ENCODE measurements around the gene RNF149.

RNF149 gene

DNA sequence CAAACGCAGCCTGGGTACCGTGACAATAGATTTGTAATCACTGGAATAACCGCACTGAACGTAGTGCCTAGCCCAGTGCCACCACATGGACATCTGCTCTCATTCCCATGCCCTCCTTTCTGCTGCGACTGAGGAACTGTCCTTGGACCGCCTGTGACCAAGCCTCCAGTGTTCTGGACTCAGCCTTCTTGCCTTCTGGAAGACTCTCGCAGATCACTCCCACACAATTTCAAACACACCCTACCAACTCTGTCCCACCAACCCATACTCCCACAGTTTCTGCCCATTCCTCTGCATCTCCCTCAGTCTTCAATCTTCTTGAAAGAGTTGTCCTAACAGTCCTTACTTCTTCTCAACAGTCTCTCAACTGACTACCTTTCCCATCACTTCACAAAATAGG lies 2.1 kb downstream of the RNF149 start:
- peaks cover 25% of the 10 kb centered on the region for H3K4me1 ChIP-seq (ENCODE audit: insufficient read depth, poor library complexity, severe bottlenecking)
- H3K4me3 ChIP-seq (ENCODE audit: severe bottlenecking), result peak overlapping the region; percentile 80
- no peaks in the 10 kb centered on the region for H3K27me3 ChIP-seq (ENCODE audit: insufficient read depth, poor library complexity, severe bottlenecking)
- TF ChIP-seq, protein P1, sequence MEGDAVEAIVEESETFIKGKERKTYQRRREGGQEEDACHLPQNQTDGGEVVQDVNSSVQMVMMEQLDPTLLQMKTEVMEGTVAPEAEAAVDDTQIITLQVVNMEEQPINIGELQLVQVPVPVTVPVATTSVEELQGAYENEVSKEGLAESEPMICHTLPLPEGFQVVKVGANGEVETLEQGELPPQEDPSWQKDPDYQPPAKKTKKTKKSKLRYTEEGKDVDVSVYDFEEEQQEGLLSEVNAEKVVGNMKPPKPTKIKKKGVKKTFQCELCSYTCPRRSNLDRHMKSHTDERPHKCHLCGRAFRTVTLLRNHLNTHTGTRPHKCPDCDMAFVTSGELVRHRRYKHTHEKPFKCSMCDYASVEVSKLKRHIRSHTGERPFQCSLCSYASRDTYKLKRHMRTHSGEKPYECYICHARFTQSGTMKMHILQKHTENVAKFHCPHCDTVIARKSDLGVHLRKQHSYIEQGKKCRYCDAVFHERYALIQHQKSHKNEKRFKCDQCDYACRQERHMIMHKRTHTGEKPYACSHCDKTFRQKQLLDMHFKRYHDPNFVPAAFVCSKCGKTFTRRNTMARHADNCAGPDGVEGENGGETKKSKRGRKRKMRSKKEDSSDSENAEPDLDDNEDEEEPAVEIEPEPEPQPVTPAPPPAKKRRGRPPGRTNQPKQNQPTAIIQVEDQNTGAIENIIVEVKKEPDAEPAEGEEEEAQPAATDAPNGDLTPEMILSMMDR (IDR thresholded peaks at IDR 0.05; ENCODE audit: poor library complexity, severe bottlenecking), result no peak
- DNase-seq (ENCODE audit: low spot score) (no peak), ATAC-seq (ENCODE audit: low read depth) (no peak)
- H3K9me3 ChIP-seq (ENCODE audit: severe bottlenecking), result no peaks in the 10 kb centered on the region
- H3K36me3 ChIP-seq (ENCODE audit: low read depth), result peaks cover 39% of the 10 kb centered on the region
- H3K27ac ChIP-seq (ENCODE audit: poor library complexity, severe bottlenecking), result peak overlapping the region; percentile 64

DNA sequence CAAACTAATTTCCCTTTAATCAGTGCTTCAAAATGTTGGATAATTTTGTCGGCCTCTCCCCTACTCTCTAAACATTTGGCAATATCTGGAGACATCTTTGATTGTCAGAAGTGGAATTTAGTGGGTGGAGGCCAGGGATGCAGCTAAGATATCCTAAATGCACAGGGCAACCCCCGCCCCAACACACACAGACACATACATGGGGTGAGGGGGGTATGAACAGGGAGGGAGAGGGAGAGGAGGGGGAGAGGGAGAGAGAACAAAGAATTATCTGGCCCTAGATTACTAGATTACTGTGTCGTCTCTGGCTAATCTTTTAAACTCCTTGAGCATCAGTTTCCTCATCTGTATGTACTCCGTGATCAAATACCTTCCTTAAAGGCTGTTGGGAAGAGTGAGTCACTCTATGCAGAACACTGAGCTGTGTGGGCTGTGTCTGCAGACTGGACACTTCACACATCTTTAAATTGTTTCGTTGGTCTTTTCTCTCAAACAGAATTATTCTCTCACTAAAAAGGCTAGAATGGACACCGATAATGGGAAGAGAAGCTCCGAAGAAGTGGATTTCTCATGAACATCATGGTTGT lies 2.9 kb downstream of the RNF149 start:
- DNase-seq (ENCODE audit: low spot score) (no peak), ATAC-seq (ENCODE audit: low read depth) (peak; percentile 71)
- peaks cover 25% of the 10 kb centered on the region for H3K4me1 ChIP-seq (ENCODE audit: insufficient read depth, poor library complexity, severe bottlenecking)
- peaks cover 39% of the 10 kb centered on the region for H3K36me3 ChIP-seq (ENCODE audit: low read depth)
- H3K27me3 ChIP-seq (ENCODE audit: insufficient read depth, poor library complexity, severe bottlenecking), result no peaks in the 10 kb centered on the region
- peak overlapping the region; percentile 80 for H3K4me3 ChIP-seq (ENCODE audit: severe bottlenecking)
- H3K9me3 ChIP-seq (ENCODE audit: severe bottlenecking), result no peaks in the 10 kb centered on the region
- TF ChIP-seq, protein P1 (IDR thresholded peaks at IDR 0.05; ENCODE audit: poor library complexity, severe bottlenecking), result no peak
- H3K27ac ChIP-seq (ENCODE audit: poor library complexity, severe bottlenecking), result peak overlapping the region; percentile 64

DNA sequence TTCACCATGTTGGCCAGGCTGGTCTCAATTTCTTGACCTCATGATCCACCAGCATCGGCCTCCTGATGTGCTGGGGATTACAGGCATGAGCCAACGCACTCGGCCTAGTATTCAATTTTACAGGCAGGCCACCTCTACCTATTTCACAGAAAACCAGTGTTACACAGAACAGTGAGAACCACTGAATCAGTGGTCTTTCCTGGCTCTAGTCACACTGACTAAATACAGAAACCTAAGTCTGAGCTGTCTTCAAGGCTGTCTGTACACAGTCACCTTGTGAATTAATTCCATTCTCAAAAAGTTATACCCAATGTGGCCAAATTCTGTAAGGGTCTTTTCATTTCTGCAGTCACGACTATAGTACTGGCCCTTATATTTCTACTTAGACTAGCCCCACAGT lies 3.5 kb downstream of the RNF149 start:
- no peak for DNase-seq (ENCODE audit: low spot score)
- Histone ChIP-seq H3K9me3 (ENCODE audit: severe bottlenecking) (no peaks in the 10 kb centered on the region), H3K27me3 (ENCODE audit: insufficient read depth, poor library complexity, severe bottlenecking) (no peaks in the 10 kb centered on the region), H3K4me3 (ENCODE audit: severe bottlenecking) (no peak overlapping the region), H3K36me3 (ENCODE audit: low read depth) (peaks cover 39% of the 10 kb centered on the region), H3K27ac (ENCODE audit: poor library complexity, severe bottlenecking) (peak overlapping the region; percentile 64), H3K4me1 (ENCODE audit: insufficient read depth, poor library complexity, severe bottlenecking) (peaks cover 25% of the 10 kb centered on the region)
- ATAC-seq (ENCODE audit: low read depth), result no peak
- TF ChIP-seq, protein P1 (IDR thresholded peaks at IDR 0.05; ENCODE audit: poor library complexity, severe bottlenecking), result no peak

DNA sequence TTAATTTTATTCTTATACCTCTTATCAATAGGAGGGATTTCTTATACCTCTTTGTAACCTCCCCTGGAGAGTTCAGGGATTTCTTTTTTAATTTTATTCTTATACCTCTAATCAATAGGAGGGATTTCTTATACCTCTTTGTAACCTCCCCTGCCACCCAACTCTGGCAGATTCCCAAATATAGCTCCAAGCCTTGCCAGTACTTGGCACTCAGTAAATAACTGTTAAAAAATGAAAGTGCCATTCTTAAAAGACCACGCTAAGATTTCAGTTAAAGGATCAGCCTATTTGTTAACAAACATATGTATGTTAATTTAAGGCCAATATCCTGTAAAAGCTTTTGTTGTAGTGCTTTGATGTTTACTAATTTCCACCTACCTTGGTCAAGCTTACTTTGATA lies 4.8 kb downstream of the RNF149 start:
- DNase-seq (ENCODE audit: low spot score) (no peak), ATAC-seq (ENCODE audit: low read depth) (no peak)
- Histone ChIP-seq H3K9me3 (ENCODE audit: severe bottlenecking) (no peaks in the 10 kb centered on the region), H3K27ac (ENCODE audit: poor library complexity, severe bottlenecking) (no peak overlapping the region), H3K4me3 (ENCODE audit: severe bottlenecking) (no peak overlapping the region), H3K4me1 (ENCODE audit: insufficient read depth, poor library complexity, severe bottlenecking) (peaks cover 25% of the 10 kb centered on the region), H3K36me3 (ENCODE audit: low read depth) (peaks cover 41% of the 10 kb centered on the region), H3K27me3 (ENCODE audit: insufficient read depth, poor library complexity, severe bottlenecking) (no peaks in the 10 kb centered on the region)
- TF ChIP-seq, protein P1 (IDR thresholded peaks at IDR 0.05; ENCODE audit: poor library complexity, severe bottlenecking), result no peak

DNA sequence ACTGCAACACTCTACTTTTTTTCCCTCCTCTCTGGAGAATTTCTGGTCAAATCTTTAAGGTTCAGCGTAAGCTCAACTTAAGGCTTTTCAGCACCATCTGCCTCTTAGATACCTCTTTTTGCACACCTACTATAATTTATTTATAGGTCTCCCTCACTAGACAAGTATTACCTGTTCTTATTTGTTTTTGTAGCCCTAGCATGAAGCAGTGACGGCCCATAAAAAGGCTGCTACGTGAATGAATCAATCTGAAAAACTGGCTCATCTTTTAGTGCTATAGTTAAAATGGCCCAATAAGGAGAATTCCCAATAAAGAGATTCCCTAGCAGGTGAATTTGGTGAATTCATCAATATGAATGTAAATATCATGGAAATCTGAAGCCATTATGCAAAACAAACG lies 6.5 kb downstream of the RNF149 start:
- Histone ChIP-seq H3K27ac (ENCODE audit: poor library complexity, severe bottlenecking) (no peak overlapping the region), H3K27me3 (ENCODE audit: insufficient read depth, poor library complexity, severe bottlenecking) (no peaks in the 10 kb centered on the region), H3K9me3 (ENCODE audit: severe bottlenecking) (no peaks in the 10 kb centered on the region), H3K4me3 (ENCODE audit: severe bottlenecking) (no peak overlapping the region), H3K4me1 (ENCODE audit: insufficient read depth, poor library complexity, severe bottlenecking) (peaks cover 25% of the 10 kb centered on the region), H3K36me3 (ENCODE audit: low read depth) (peaks cover 45% of the 10 kb centered on the region)
- ATAC-seq (ENCODE audit: low read depth) (no peak), DNase-seq (ENCODE audit: low spot score) (no peak)
- TF ChIP-seq, protein P1 (IDR thresholded peaks at IDR 0.05; ENCODE audit: poor library complexity, severe bottlenecking), result no peak

Measured in RWPE2 (cell line).